ENCODE measurements around the gene PDX1. TPM values are rescaled to one million over a fixed set of nuclear protein-coding genes. Genes with fewer than 3 reads are reported as not detected.
A peak's percentile ranks its signal among the peaks of the same experiment; 100 is the strongest.

The PDX1 gene
- total RNA-seq, 4 donors from 2014 or later = not detected

- H3K36me3 ChIP-seq = no peaks in the 10 kb centered on the region
- intact Hi-C loops (cut with DNase I) = no loop called here
- no peaks in the 10 kb centered on the region for H3K9me3 ChIP-seq
- H3K27ac ChIP-seq = no peak overlapping the region
- WGBS, 2 donors = 48% methylated on average over 10 of the region's 10 CpGs
- H3K27me3 ChIP-seq = peaks cover 19 to 100% (median 39%) of the 10 kb centered on the region in 4 donors
- H3K4me1 ChIP-seq = peaks cover 10 to 35% (median 16%) of the 10 kb centered on the region in 3 donors
- no peak overlapping the region for H3K4me3 ChIP-seq
- TF ChIP-seq POLR2A (IDR thresholded peaks at IDR 0.05) = no peak
- no peak for TF ChIP-seq CTCF (IDR thresholded peaks at IDR 0.05)
- DNase-seq = no peak
Measured at GRCh38 chr13:27915301-27916207, 4.2 kb upstream of the PDX1 start.

GRCh38 chr13:27917121-27917947 lies 2.5 kb upstream of the PDX1 start:
- WGBS, 2 donors = 7 to 10% methylated on average over 39 to 48 of the region's 48 CpGs
- Histone ChIP-seq H3K4me1 (peaks cover 27 to 53% (median 30%) of the 10 kb centered on the region in 3 donors), H3K36me3 (no peaks in the 10 kb centered on the region), H3K9me3 (no peaks in the 10 kb centered on the region), H3K27me3 (peaks cover 33 to 100% (median 54%) of the 10 kb centered on the region in 4 donors), H3K27ac (no peak overlapping the region), H3K4me3 (peak overlapping the region in 1 of 4 donors; percentile 21)
- no peak for TF ChIP-seq POLR2A (IDR thresholded peaks at IDR 0.05)
- TF ChIP-seq CTCF (IDR thresholded peaks at IDR 0.05) = no peak
- intact Hi-C loops (cut with DNase I) = no loop called here
- DNase-seq = no peak

DNA sequence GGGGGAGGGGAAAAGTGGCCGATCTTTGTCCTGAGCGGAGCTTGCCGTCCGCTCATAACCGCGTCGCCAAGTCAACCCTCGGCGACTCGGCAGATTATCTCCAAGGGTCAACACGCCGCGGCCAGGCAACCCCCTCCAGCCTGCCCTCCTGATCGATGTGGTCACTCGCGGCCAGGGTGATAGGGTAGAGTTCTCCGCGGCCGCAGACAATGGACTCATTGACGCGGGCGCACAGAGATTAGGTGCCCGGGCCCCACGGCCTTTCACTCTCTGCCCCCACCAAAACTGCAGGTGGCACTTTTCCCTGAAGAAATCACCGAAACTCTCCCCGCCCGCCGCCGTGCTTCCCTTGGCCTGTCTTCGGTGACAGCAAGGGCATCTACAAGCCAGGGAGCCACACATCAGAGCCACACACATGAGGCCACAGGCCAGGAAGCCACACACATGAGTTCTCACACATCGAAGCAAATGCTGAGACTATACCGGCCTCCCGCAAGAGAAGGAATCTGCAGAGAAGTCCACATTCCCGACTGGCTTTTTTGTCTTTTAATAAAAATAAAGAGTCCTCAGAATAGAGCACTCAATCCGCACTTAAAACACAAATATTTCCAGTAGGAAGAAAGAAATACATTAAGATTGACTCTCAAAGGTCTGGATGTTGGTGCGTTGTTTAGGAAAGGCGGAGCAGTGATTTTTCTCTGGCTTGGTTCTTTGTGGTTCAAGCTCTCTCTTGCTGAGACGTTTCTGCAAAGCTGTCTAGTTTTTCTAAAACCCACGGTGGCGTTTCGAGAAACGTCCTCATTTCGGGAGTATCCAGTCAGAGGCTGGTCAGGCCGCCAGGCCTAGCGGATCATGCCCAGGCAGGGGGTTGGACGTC lies 1.5 kb upstream of the PDX1 start:
- Histone ChIP-seq H3K27me3 (peaks cover 33 to 100% (median 64%) of the 10 kb centered on the region in 4 donors), H3K4me3 (peak overlapping the region in 1 of 4 donors; percentile 21), H3K27ac (no peak overlapping the region), H3K9me3 (no peaks in the 10 kb centered on the region), H3K4me1 (peaks cover 29 to 55% (median 30%) of the 10 kb centered on the region in 3 donors), H3K36me3 (no peaks in the 10 kb centered on the region)
- 18 to 32% methylated on average over 22 to 40 of the region's 46 CpGs for WGBS, 2 donors
- intact Hi-C loops (cut with DNase I) = no loop called here
- TF ChIP-seq POLR2A (IDR thresholded peaks at IDR 0.05) = no peak
- no peak for TF ChIP-seq CTCF (IDR thresholded peaks at IDR 0.05)
- DNase-seq = no peak

DNA sequence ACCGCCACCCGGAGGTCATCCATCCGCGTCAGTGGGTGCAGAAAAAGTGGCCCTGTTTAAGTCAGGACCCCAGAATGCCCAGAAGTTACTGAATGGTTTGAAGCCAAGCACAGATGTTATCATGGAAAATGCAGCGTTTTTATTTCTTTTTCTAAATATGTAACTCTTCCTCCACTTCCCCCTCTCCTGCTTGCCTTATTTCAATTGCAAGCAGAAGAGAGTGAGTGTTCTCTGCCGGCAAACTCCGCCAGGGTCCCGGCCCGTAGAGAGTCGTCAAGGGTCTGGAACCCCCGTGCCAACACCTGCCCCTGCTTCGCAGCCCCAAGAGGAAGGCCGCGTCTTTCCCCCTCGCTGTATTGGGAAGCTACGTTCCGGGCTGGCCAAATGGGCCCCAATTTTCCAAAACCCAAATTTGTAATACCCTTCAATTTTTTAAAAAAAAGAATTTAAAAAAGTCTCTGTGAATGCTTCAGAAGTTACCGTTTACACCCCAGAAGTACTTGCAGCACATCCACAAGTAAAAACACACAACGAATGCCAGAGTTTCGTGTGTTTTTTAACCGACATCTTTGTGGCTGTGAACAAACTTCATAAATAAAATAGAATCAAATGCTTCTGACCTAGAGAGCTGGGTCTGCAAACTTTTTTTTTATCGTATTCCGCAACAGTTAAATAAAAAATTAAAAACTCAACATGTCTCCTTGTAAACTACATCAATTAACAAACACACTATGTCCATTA lies 712 bp upstream of the PDX1 start:
- no peak for DNase-seq

More for the DNA sequence above, 712 bp upstream of the PDX1 start:
- WGBS, 2 donors = 21 to 23% methylated on average over 20 to 23 of the region's 23 CpGs
- H3K27ac ChIP-seq = no peak overlapping the region
- no peaks in the 10 kb centered on the region for H3K36me3 ChIP-seq
- H3K27me3 ChIP-seq = peaks cover 35 to 100% (median 65%) of the 10 kb centered on the region in 4 donors
- TF ChIP-seq CTCF (IDR thresholded peaks at IDR 0.05) = no peak
- TF ChIP-seq POLR2A (IDR thresholded peaks at IDR 0.05) = no peak
- H3K9me3 ChIP-seq = no peaks in the 10 kb centered on the region
- H3K4me1 ChIP-seq = peaks cover 29 to 59% (median 30%) of the 10 kb centered on the region in 3 donors
- H3K4me3 ChIP-seq = no peak overlapping the region
- intact Hi-C loops (cut with DNase I) = no loop called here
